LNCAP (cell line): Measurements from ENCODE around the gene DESI1.

Experiments
- CTCF ChIP-seq: fragments of 450-650 bp; IDR thresholded peaks from 2 replicates; pipeline ENCODE4 v1.5.1; 2017; ENCODE audit warnings: mild to moderate bottlenecking

Gene DESI1

GRCh38 chr22:41564563-41564962, 56.3 kb downstream of the DESI1 start:
- TF ChIP-seq CTCF = no peak

DNA sequence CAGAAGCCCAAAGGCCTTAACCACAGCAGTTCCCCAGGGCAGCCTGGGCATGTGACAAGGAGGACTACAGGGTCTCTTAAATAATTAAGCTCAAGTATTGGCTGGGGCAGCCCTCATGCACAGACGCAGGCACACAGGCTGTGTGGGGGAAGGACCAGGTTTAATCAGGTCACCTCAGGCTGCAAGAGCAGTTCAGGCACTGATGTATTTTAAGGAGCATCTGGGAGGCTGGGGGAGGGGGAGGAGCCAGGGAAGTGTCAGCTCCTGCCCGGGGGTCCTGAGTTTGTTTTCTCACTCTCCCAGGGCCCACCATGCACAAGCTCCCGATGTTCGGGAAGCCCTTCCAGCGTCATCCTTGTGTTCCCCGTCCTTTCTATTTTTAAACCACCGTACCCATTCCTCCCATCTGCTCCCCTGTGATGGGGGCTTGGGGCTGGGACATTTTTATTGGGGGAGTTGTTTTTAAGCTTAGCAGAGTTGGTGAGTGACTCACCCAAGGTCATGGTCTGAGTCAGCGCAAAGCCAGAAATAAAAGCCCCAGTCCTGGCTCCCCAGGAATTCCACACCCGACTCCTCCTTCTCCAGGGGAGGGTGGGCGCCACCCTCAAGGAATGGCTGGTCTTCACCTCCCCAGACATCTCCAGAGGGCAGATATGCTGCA, 57.7 kb downstream of the DESI1 start:
- TF ChIP-seq CTCF = no peak

DNA sequence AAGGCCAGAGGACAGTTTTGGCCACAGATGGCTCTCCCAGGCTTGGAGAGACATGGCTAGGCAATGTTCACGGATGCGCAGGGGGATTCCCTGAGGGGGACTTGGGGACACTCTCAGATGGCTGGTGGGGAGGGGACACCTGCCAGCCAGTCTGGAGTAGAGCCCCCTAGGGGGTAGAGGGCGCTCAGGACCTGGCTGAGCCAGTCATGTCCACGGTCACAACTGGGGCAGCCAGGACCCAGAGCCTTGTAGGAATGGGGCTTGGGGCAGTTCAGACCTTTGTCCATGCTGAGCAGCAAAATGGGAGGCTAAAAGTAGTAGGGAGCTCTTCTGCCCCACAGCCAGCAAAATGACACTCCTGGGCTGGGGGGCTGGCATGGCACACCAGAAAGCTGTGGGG, 58.4 kb downstream of the DESI1 start:
- TF ChIP-seq CTCF = no peak

DNA sequence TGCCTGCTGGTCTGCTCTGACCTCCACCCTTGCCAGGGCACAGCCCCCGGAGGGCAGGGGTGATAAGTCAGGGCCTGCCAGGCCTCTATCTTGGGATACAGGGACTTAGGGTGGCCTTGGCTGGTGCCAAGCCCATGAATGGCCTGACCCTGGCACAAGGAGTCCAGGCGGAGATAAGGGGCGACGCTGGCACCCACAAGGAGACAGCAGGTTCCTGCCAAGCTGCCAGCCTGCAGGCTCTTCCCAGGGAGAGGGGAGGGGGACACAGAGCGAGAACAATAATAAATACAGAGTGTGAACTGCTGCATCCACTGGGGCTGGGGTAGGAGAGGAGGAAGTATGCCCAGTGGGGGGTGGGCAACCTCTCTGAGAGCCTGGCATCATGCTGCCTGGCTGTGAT, 59.1 kb downstream of the DESI1 start:
- no peak for TF ChIP-seq CTCF

GRCh38 chr22:41561335-41561734, 59.5 kb downstream of the DESI1 start:
- TF ChIP-seq CTCF = no peak

DNA sequence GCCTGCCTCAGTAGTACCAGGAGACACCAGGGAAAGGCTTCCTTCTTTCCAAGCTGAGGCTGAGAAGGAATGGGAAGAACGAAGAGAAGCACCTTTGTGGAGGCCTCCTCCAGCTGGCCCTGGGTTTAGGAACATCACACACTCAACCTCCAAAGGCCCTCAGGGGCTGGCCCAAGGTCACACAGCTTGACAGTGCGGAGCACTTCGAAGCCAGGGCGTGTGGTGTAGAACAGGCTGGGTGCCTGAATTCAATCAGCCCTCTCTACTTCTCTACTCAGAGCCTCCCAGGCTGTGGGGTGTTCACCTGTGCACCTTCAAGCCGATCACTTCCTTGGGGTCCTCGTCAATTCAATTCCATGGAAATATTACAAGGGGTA, 60.8 kb downstream of the DESI1 start:
- no peak for TF ChIP-seq CTCF

- no peak for TF ChIP-seq CTCF
Measured at GRCh38 chr22:41557401-41558240, 63.2 kb downstream of the DESI1 start.
